Measurements from ENCODE around the gene KIAA0232. TPM values are rescaled to one million over a fixed set of nuclear protein-coding genes. Genes with fewer than 3 reads are reported as not detected.
A peak's percentile ranks its signal among the peaks of the same experiment; 100 is the strongest.

The KIAA0232 gene
- total and polyA plus RNA-seq, 5 donors, result 21.8 to 67.0 (median 66.6) TPM

DNA sequence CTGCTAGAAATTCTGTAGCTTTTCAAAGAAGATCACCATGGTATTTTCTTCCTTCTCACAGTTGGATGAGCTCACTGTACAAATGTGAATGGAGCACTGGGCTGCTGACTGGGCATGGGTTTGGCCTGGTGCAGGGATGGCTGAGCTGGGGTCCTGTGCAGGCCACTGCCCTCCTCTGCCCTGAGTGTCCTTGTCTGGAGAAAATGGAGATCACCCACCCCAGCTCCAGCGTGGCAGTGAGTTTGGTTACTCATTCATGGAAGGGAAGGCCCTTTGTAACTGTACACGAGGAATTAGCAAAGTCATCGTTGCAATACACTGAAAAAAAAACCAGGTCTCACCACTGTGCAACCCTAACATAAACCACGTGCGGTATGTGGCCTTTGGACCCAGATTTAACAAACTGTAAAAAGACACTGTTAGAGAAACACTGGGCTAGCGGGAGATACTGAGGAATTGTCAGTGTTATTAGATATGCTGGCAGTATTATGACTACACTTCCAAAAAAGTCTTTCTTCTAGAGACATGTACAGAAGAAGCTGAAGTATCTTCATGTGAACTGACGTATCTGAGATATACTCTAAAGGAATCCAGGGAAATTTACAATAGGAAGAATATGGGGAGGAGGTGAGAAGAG is 111.0 kb downstream of the KIAA0232 start:
- H3K4me1 ChIP-seq (ENCODE audit: control insufficient read depth, insufficient read depth, low read length), result peaks cover 3% of the 10 kb centered on the region
- no peaks in the 10 kb centered on the region for H3K9me3 ChIP-seq (ENCODE audit: control insufficient read depth, low read length)
- DNase-seq (no peak), ATAC-seq (no peak)
- intact Hi-C loops (cut with DNase I), result no loop called here
- H3K27me3 ChIP-seq (ENCODE audit: control insufficient read depth, insufficient read depth), result no peaks in the 10 kb centered on the region
- no peak overlapping the region for H3K4me3 ChIP-seq (ENCODE audit: low read length)
- H3K27ac ChIP-seq (ENCODE audit: low read length), result no peak overlapping the region
- 84% methylated on average over 7 of the region's 7 CpGs for WGBS

DNA sequence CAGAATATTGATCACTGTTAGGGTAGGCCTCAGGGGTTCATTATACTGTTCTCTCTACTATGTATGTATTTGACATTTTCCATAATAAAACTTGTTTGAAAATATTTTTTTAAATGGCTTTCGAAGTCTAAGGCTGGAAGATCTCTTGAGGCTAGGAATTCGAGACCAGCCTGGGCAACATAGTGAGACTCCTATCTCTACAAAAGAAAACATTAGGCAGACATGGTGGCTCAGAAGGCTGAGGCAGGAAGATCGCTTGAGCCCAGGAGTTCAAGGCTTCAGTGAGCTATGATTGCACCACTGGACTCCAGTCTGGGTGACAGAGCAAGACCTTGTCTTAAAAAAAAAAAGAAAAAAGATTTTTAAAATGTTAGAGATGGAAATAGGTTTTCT is 111.6 kb downstream of the KIAA0232 start:
- no peak overlapping the region for H3K27ac ChIP-seq (ENCODE audit: low read length)
- ATAC-seq, result no peak
- H3K9me3 ChIP-seq (ENCODE audit: control insufficient read depth, low read length), result no peaks in the 10 kb centered on the region
- H3K4me3 ChIP-seq (ENCODE audit: low read length), result no peak overlapping the region
- no peaks in the 10 kb centered on the region for H3K27me3 ChIP-seq (ENCODE audit: control insufficient read depth, insufficient read depth)
- intact Hi-C loops (cut with DNase I), result no loop called here
- 98% methylated on average over 3 of the region's 3 CpGs for WGBS
- peaks cover 3% of the 10 kb centered on the region for H3K4me1 ChIP-seq (ENCODE audit: control insufficient read depth, insufficient read depth, low read length)
- no peak for DNase-seq

DNA sequence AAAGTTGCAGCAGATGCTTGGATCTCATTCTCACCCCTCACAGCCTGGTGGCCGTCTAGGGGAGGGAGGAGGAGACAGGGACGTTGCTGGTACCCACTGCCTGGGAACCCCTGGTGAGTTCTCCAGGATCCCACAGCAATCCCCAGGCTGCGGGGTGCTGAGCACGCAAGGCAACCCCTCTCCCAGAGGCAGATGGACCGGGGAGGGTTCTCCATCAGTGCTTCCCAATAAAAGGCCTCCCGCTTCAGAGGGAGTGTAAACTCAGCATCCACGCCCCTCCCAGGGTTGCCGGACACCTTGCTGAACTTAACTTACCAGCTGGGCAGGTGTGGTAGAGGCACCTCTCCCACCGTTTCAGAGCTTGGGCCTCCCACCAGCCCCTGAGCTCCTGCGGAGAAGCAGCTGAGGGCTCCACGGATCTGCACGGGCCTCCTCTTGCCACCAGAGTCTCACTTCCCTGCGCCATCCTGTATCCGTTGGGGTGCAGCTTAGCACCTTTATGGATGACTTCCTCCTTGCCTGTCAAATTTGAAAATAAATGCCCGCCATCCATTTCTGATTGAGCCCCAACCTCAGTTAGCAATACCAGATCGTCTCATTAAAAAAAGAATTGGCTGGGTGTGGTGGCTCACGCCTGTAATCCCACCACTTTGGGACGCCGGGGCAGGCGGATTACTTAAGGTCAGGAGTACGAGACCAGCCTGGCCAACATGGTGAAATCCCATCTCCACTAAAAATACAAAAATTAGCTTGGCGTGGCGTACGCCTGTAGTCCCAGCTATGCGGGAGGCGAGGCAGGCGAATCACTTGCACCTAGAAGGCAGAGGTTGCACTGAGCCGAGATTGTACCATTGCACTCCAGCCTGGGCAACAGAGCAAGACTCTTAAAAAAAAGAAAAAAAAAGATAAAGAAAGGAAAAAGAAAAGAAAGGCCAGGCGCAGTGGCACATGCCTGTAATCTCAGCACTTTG is 112.3 kb downstream of the KIAA0232 start:
- intact Hi-C loops (cut with DNase I), result no loop called here
- H3K9me3 ChIP-seq (ENCODE audit: control insufficient read depth, low read length), result no peaks in the 10 kb centered on the region
- no peak for ATAC-seq
- H3K27me3 ChIP-seq (ENCODE audit: control insufficient read depth, insufficient read depth), result no peaks in the 10 kb centered on the region
- peaks cover 3% of the 10 kb centered on the region for H3K4me1 ChIP-seq (ENCODE audit: control insufficient read depth, insufficient read depth, low read length)
- no peak overlapping the region for H3K4me3 ChIP-seq (ENCODE audit: low read length)
- no peak overlapping the region for H3K27ac ChIP-seq (ENCODE audit: low read length)
- WGBS, result 87% methylated on average over 29 of the region's 29 CpGs
- no peak for DNase-seq

GRCh38 chr4:6896035-6896434 is 113.5 kb downstream of the KIAA0232 start:
- no CpG with 5 or more reads among the region's 5 CpGs for WGBS
- no peaks in the 10 kb centered on the region for H3K27me3 ChIP-seq (ENCODE audit: control insufficient read depth, insufficient read depth)
- DNase-seq (no peak), ATAC-seq (no peak)
- no peak overlapping the region for H3K4me3 ChIP-seq (ENCODE audit: low read length)
- no peaks in the 10 kb centered on the region for H3K9me3 ChIP-seq (ENCODE audit: control insufficient read depth, low read length)
- no peak overlapping the region for H3K27ac ChIP-seq (ENCODE audit: low read length)
- H3K4me1 ChIP-seq (ENCODE audit: control insufficient read depth, insufficient read depth, low read length), result peaks cover 3% of the 10 kb centered on the region
- intact Hi-C loops (cut with DNase I), result no loop called here

DNA sequence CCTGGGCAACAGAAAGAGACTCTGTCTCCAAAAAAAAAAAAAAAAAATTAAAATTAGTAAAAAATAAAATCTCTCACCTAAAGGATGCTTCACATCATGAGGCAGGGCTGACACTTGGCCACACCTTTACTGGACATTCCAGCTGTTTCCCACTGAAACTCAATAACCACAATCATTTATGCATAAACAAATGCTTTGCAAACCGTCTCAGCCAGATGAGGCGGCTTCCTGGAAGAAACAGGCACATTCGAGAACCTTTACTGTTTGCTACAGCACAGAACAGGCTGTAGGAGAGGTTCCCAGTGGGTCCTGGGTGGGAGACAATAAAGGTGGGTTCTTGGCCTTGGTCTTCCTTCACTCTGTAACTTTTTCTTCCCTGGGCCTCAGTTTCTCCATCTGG is 116.2 kb downstream of the KIAA0232 start:
- WGBS, result 80% methylated on average over 3 of the region's 3 CpGs
- Histone ChIP-seq H3K27ac (ENCODE audit: low read length) (no peak overlapping the region), H3K9me3 (ENCODE audit: control insufficient read depth, low read length) (no peaks in the 10 kb centered on the region), H3K4me3 (ENCODE audit: low read length) (no peak overlapping the region), H3K4me1 (ENCODE audit: control insufficient read depth, insufficient read depth, low read length) (peaks cover 3% of the 10 kb centered on the region), H3K27me3 (ENCODE audit: control insufficient read depth, insufficient read depth) (no peaks in the 10 kb centered on the region)
- intact Hi-C loops (cut with DNase I), result no loop called here
- DNase-seq (no peak), ATAC-seq (no peak)

- Histone ChIP-seq H3K4me1 (ENCODE audit: control insufficient read depth, insufficient read depth, low read length) (peaks cover 3% of the 10 kb centered on the region), H3K27ac (ENCODE audit: low read length) (no peak overlapping the region), H3K27me3 (ENCODE audit: control insufficient read depth, insufficient read depth) (no peaks in the 10 kb centered on the region), H3K4me3 (ENCODE audit: low read length) (no peak overlapping the region), H3K9me3 (ENCODE audit: control insufficient read depth, low read length) (no peaks in the 10 kb centered on the region)
- intact Hi-C loops (cut with DNase I), result loop anchor here in 1 of 4 donors (10.0 kb wide), 1 partner anchor 175 kb away; no protein-coding TSS in a partner anchor
- DNase-seq, result no peak
- 96% methylated on average over 10 of the region's 10 CpGs for WGBS
- peak in 1 of 2 donors; percentile 27 for ATAC-seq
Measured at GRCh38 chr4:6900181-6900812, 117.8 kb downstream of the KIAA0232 start.

DNA sequence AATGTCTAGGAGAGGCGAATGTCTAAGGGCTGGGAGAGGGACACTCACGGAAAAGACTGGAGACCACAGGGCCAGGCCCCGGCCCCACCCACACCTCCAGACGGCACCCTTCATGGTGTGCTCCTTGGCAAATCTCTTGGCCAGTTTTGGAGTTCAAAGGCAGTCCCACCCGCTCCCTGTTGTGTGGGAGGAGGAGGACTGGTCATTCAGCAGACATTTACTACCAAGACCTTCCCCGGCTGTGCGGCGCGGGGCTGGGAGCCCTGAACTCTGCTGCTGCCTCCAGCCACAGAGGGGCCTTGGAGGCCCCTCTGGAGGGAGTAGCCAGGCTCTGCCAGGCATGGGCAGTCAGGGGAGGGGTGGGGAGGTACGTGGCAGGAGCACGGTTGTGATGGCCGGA is 118.4 kb downstream of the KIAA0232 start:
- intact Hi-C loops (cut with DNase I), result loop anchor here in 1 of 4 donors (10.0 kb wide), 1 partner anchor 174 kb away; no protein-coding TSS in a partner anchor
- DNase-seq, result no peak
- Histone ChIP-seq H3K4me1 (ENCODE audit: control insufficient read depth, insufficient read depth, low read length) (peaks cover 3% of the 10 kb centered on the region), H3K9me3 (ENCODE audit: control insufficient read depth, low read length) (no peaks in the 10 kb centered on the region), H3K4me3 (ENCODE audit: low read length) (no peak overlapping the region), H3K27ac (ENCODE audit: low read length) (no peak overlapping the region), H3K27me3 (ENCODE audit: control insufficient read depth, insufficient read depth) (no peaks in the 10 kb centered on the region)
- WGBS, result 87% methylated on average over 12 of the region's 12 CpGs
- ATAC-seq, result no peak

- intact Hi-C loops (cut with DNase I), result loop anchor here in 1 of 4 donors (10.0 kb wide), 1 partner anchor 173 kb away; no protein-coding TSS in a partner anchor
- WGBS, result 47% methylated on average over 24 of the region's 24 CpGs
- Histone ChIP-seq H3K4me1 (ENCODE audit: control insufficient read depth, insufficient read depth, low read length) (peaks cover 3% of the 10 kb centered on the region), H3K9me3 (ENCODE audit: control insufficient read depth, low read length) (no peaks in the 10 kb centered on the region), H3K27ac (ENCODE audit: low read length) (no peak overlapping the region), H3K27me3 (ENCODE audit: control insufficient read depth, insufficient read depth) (no peaks in the 10 kb centered on the region), H3K4me3 (ENCODE audit: low read length) (no peak overlapping the region)
- DNase-seq (peak in 1 of 3 donors; percentile 74), ATAC-seq (peak; percentile 43 to 62)
Measured at GRCh38 chr4:6901669-6902317, 119.3 kb downstream of the KIAA0232 start.

- Histone ChIP-seq H3K4me1 (ENCODE audit: control insufficient read depth, insufficient read depth, low read length) (peaks cover 3% of the 10 kb centered on the region), H3K27me3 (ENCODE audit: control insufficient read depth, insufficient read depth) (no peaks in the 10 kb centered on the region), H3K9me3 (ENCODE audit: control insufficient read depth, low read length) (no peaks in the 10 kb centered on the region), H3K4me3 (ENCODE audit: low read length) (no peak overlapping the region), H3K27ac (ENCODE audit: low read length) (no peak overlapping the region)
- DNase-seq, result no peak
- peak; percentile 5 to 46 for ATAC-seq
- 68% methylated on average over 27 of the region's 27 CpGs for WGBS
- intact Hi-C loops (cut with DNase I), result loop anchor here in 1 of 4 donors (10.0 kb wide), 1 partner anchor 172 kb away; no protein-coding TSS in a partner anchor
Measured at GRCh38 chr4:6902318-6903042, 120.0 kb downstream of the KIAA0232 start.

All from right cardiac atrium (tissue), 5 donors.